ENCODE data around the gene SSU72. TPM values are rescaled to one million over a fixed set of nuclear protein-coding genes. Genes with fewer than 3 reads are reported as not detected.

The SSU72 gene
- total RNA-seq, 1 experiment from 2014 or later = 94.3 TPM

DNA sequence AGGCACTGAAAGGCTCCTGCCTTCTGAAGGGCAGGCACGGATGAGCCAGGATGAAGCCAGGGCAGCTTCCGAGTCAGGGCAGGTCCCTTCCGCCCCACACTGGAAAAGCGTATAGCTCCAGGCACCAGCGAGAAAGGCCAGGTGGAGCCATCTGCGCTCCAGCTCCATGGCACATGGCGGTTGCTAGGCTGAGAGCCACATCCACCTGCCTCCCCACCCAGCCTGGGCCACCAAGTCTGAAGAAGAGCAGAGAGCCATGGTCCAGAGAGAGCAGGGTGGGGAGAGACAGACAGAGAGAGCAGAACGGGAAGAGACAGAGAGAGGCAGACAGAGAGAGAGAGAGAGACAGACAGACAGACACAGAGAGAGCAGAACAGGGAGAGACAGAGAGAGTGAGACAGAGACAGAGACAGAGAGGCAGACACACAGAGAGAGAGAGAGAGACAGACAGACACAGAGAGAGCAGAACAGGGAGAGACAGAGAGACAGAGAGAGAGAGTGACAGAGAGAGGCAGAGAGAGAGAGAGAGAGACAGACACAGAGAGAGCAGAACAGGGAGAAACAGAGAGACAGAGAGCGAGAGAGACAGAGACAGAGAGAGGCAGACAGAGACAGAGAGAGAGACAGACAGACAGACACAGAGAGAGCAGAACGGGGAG is 20.1 kb upstream of the SSU72 start:
- peaks cover 11% of the 10 kb centered on the region for H3K27me3 ChIP-seq (ENCODE audit: control insufficient read depth, insufficient read depth, low read length)
- peak; percentile 60 for DNase-seq
- H3K4me3 ChIP-seq (ENCODE audit: insufficient read depth, low read depth, low read length) = no peak overlapping the region
- H3K36me3 ChIP-seq (replicated peaks; ENCODE audit: control insufficient read depth, insufficient read depth, low read length) = no peaks in the 10 kb centered on the region

DNA sequence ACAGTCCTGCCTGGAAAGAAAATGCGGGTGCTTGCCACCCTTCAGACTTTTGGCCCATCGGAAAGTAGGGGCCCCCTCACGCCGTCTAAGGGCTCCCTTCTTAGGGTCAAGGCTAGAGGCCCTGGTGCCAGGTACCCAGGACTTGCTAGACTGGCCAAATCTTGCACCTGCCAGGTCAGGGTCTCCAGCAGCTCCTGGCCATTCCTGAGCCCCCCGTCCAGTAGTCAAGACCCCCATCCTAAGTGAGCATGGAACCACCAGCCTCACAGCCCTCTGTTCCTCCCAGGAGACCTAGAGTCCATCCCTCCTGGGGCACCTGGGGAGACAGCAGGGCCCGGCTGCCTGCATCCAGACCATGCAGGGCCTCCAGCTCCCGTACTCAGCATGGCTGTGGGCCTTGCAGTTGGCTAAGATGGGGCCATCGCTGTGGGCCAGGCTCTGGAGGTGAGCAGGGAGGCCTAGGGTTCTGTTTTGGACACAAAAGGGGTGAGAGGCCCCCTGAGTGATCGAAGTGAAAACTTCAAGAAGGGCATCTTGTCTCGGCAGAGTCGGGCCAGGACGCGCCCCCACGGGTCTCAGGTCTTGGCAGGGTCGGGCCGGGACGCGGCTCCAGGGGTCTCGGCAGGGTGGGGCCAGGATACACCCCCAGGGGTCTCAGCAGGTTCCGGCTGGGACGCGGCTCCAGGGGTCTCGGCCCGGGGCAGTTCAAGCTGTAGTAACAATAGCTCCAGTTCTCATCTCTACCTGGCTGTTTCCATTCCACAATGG is 19.4 kb upstream of the SSU72 start:
- Histone ChIP-seq H3K4me3 (ENCODE audit: insufficient read depth, low read depth, low read length) (no peak overlapping the region), H3K36me3 (replicated peaks; ENCODE audit: control insufficient read depth, insufficient read depth, low read length) (no peaks in the 10 kb centered on the region), H3K27me3 (ENCODE audit: control insufficient read depth, insufficient read depth, low read length) (peaks cover 8% of the 10 kb centered on the region)
- DNase-seq = peak; percentile 50

GRCh38 chr1:1591452-1591851 is 16.8 kb upstream of the SSU72 start:
- DNase-seq = no peak

GRCh38 chr1:1583347-1584010 is 8.8 kb upstream of the SSU72 start:
- DNase-seq = no peak
- Histone ChIP-seq H3K36me3 (replicated peaks; ENCODE audit: control insufficient read depth, insufficient read depth, low read length) (no peaks in the 10 kb centered on the region), H3K27me3 (ENCODE audit: control insufficient read depth, insufficient read depth, low read length) (no peaks in the 10 kb centered on the region; the same call in 1 of the 2 replicates), H3K4me3 (ENCODE audit: insufficient read depth, low read depth, low read length) (no peak overlapping the region)

More at GRCh38 chr1:1591452-1591851, 16.8 kb upstream of the SSU72 start:
- H3K27me3 ChIP-seq (ENCODE audit: control insufficient read depth, insufficient read depth, low read length) = no peaks in the 10 kb centered on the region
- no peaks in the 10 kb centered on the region for H3K36me3 ChIP-seq (replicated peaks; ENCODE audit: control insufficient read depth, insufficient read depth, low read length)
- no peak overlapping the region for H3K4me3 ChIP-seq (ENCODE audit: insufficient read depth, low read depth, low read length)

- Histone ChIP-seq H3K36me3 (replicated peaks; ENCODE audit: control insufficient read depth, insufficient read depth, low read length) (no peaks in the 10 kb centered on the region), H3K4me3 (ENCODE audit: insufficient read depth, low read depth, low read length) (no peak overlapping the region), H3K27me3 (ENCODE audit: control insufficient read depth, insufficient read depth, low read length) (no peaks in the 10 kb centered on the region; the same call in 1 of the 2 replicates)
- no peak for DNase-seq
These were observed 8.1 kb upstream of the SSU72 start for GRCh38 chr1:1582585-1583346.

- Histone ChIP-seq H3K4me3 (ENCODE audit: insufficient read depth, low read depth, low read length) (no peak overlapping the region), H3K27me3 (ENCODE audit: control insufficient read depth, insufficient read depth, low read length) (no peaks in the 10 kb centered on the region; the same call in 1 of the 2 replicates), H3K36me3 (replicated peaks; ENCODE audit: control insufficient read depth, insufficient read depth, low read length) (no peaks in the 10 kb centered on the region)
- DNase-seq = no peak
These were observed 3.8 kb upstream of the SSU72 start for GRCh38 chr1:1578371-1578940.

DNA sequence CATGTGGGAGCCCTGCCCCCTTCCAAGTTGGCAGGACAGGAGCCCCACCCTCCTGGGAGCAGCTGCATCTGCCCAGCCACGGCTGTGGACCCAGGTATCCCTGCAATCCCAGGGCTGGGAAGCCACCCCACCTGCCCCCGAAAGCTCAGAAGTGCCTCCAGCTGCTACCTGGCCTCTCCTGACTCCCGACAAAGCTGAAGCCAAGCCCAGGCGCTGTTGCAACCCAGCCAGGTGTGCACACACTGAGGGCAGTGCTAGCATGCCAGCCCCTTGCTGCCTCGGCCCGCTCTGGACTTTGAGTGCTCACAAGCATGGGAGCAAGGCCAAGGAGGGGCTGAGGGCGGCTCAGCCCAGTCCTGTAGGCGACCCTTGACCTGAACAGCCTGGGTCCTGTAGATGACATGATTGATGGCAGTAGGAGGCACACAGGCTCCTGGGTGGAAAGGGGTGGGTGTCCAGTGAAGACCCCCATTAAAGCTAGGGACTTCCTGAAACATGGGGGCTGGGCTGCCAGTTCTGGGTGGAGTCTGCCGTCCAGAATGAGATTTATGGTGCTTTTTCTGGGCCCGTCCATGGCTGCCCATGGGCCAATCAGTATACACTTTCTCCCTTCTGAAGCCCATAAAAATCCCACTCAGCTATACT is 2.8 kb upstream of the SSU72 start:
- Histone ChIP-seq H3K36me3 (replicated peaks; ENCODE audit: control insufficient read depth, insufficient read depth, low read length) (no peaks in the 10 kb centered on the region), H3K27me3 (ENCODE audit: control insufficient read depth, insufficient read depth, low read length) (no peaks in the 10 kb centered on the region; the same call in 1 of the 2 replicates), H3K4me3 (ENCODE audit: insufficient read depth, low read depth, low read length) (no peak overlapping the region)
- DNase-seq = no peak

DNA sequence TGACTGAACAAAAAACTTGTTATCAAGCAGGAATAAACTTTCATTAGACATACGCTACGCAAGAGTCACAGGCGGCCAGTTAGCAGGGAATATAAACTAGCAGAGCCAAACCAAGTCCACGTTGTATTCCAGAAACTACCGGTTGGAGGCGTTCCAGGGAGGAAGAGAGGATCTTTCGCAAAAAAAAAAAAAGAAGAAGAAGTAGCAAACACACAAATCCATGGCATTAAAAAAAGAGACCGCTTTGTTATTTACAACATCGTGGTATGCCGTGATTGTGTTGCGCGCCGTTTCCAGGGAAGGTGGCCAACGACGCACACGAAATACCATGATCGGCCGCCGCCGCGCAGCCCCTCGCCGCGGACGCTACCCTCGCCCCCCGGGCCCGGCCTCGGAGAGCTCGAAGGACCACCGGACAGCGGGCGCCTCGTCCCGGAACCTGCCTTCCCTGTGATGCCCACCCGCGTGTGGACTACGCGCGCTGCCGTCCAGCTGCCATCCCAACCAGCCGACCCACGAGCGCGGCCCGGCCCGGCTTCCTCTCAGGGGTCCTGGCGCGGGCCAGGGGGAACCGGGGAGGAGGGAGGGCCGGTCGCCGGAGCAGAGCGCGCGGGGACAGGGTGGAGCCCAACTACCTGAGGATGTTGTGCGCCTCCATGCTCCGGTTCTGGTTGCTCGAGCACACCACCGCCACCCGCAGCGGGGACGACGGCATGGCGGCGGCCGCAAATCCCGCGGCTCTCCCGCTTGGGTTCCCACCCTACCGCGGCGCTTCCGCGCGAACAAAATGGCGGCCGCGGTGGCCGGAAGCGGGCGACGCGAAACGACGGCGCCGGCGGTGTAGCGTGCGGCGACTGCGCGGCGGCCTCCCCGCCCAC is 581 bp downstream of the SSU72 start:
- no peaks in the 10 kb centered on the region; the same call in 1 of the 2 replicates for H3K36me3 ChIP-seq (replicated peaks; ENCODE audit: control insufficient read depth, insufficient read depth, low read length)
- peak overlapping the region; percentile 100 for H3K4me3 ChIP-seq (ENCODE audit: insufficient read depth, low read depth, low read length)
- H3K27me3 ChIP-seq (ENCODE audit: control insufficient read depth, insufficient read depth, low read length) = no peaks in the 10 kb centered on the region; the same call in 1 of the 2 replicates
- peak; percentile 95 for DNase-seq

- Histone ChIP-seq H3K36me3 (replicated peaks; ENCODE audit: control insufficient read depth, insufficient read depth, low read length) (peaks cover 3% of the 10 kb centered on the region), H3K27me3 (ENCODE audit: control insufficient read depth, insufficient read depth, low read length) (no peaks in the 10 kb centered on the region), H3K4me3 (ENCODE audit: insufficient read depth, low read depth, low read length) (no peak overlapping the region)
- no peak for DNase-seq
These were observed 5.3 kb downstream of the SSU72 start for GRCh38 chr1:1569341-1569740.

- Histone ChIP-seq H3K36me3 (replicated peaks; ENCODE audit: control insufficient read depth, insufficient read depth, low read length) (peaks cover 13% of the 10 kb centered on the region), H3K27me3 (ENCODE audit: control insufficient read depth, insufficient read depth, low read length) (no peaks in the 10 kb centered on the region), H3K4me3 (ENCODE audit: insufficient read depth, low read depth, low read length) (no peak overlapping the region)
- peak; percentile 57 for DNase-seq
These were observed 6.8 kb downstream of the SSU72 start for GRCh38 chr1:1567891-1568291.

- H3K36me3 ChIP-seq (replicated peaks; ENCODE audit: control insufficient read depth, insufficient read depth, low read length) = peaks cover 18% of the 10 kb centered on the region
- no peaks in the 10 kb centered on the region for H3K27me3 ChIP-seq (ENCODE audit: control insufficient read depth, insufficient read depth, low read length)
These were observed 7.3 kb downstream of the SSU72 start for GRCh38 chr1:1567152-1567875.

DNA sequence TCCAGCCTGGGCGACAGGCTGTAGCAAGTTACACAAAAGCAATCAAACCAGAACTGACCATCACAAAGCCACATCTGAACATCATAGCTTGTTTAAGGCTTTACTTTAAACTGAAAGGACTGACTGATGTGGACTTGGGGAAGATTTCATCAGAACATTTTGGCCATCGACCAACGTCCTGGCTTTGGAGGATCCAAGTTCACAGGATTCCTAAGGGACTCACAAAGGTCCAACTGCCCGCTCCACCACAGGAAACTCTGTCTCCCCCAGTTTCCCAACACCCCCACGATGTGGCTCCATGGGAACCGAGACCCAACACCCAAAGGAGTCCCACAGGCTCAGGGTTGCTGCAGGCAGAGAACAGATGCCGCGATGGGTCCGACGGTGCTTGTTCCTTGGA is 9.3 kb downstream of the SSU72 start:
- peaks cover 22% of the 10 kb centered on the region for H3K36me3 ChIP-seq (replicated peaks; ENCODE audit: control insufficient read depth, insufficient read depth, low read length)
- H3K4me3 ChIP-seq (ENCODE audit: insufficient read depth, low read depth, low read length) = no peak overlapping the region
- no peaks in the 10 kb centered on the region for H3K27me3 ChIP-seq (ENCODE audit: control insufficient read depth, insufficient read depth, low read length)
- no peak for DNase-seq

More at GRCh38 chr1:1567152-1567875, 7.3 kb downstream of the SSU72 start:
- DNase-seq = no peak
- no peak overlapping the region for H3K4me3 ChIP-seq (ENCODE audit: insufficient read depth, low read depth, low read length)
